NCI-H510A treated with DMSO at 0.1 percent for 48 hours (cell line): Measurements from ENCODE around the gene HABP2.

Experiments
- DNase-seq: peaks from one replicate; lab custom pipeline; 2025; lab: John Stamatoyannopoulos, UW

The HABP2 gene

DNA sequence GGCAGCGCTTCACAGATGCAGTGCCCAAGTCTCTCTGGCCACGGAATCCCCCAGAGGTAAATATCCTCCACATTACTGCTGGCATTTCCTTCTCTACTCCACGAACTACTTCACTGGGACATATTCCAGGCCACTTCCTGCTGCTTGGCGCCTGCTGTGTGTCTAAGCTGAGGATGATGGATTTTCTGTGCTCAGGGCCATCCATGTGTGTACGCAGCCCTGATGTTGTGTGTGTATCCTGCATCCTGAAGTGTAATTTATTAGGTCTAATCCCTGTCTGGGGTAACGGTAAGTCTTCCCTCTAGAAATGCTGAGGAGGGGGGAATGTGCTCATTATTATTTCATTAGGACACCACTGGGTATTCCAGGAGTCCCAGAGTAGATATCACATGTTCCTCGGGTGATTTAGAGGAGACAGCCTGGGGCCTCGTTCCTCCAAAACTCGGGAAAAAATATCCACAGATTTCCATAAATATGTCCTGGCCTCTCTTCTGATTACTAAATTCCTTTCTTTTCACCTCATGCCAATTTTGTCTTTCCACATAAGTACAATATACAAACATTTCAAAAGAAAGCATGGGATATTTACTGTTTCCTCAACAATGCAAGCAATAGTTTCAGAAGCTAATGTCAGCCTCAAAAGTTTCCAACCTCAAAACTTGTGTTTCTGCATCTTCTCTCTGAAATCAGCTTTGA is 25.5 kb upstream of the HABP2 start:
- no peak for DNase-seq

DNA sequence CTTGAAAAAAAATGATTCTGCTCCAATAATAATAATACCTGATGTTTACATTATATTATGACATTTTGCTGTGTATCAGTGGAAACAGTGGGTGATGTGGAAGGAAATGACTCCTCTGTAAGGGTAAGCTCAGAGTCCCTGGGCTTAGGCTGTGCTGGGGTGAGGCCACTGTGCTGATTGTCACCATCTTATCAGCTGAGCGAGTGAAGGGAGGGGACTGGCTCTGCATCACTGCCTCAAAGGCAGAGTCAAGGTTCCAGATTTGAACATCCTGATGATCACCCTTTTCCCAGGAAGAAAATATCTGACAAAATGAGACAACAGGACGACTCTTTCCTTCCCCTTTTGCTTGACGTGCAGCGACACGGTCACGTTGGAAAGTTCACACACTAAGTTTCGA is 24.0 kb upstream of the HABP2 start:
- DNase-seq, result no peak

DNA sequence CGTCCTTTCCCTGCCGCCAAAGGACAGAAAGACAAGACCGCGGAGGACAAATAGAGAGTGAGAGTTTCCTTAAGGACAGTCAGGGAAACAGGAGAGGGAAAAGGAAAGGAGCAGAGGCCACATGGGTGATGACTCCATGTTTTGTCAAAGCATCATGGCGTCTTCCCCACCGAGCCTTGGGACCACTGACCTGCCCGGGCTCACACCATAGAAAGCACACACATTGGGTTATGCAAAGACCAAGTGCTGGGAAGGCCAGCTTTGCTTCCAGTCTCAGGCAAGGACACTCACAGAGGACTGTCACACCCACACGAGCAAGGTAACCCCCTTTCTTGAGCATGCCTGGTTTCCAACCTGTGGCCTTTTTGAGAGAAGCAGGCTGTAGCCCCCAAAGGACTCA is 23.3 kb upstream of the HABP2 start:
- DNase-seq, result no peak

DNA sequence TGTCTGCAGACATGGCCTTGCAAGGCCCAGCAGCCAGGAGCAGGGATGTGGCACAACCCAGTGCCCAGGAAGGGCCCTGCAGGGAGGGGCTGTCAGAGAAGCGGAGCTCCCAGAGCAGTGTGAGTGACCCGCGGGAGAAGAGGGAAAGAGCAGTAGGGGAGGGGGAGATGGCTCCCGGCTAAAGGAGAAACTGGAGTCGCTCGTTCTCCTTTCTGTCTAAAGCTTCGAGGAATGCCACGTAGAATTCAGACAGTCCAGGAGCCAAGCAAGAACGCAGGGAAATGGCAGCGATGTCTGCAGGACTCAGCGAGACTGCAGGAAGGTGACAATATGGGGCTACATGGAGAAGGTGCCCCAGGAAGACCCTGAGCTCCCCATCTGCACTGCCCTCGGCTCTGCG is 22.4 kb upstream of the HABP2 start:
- no peak for DNase-seq

DNA sequence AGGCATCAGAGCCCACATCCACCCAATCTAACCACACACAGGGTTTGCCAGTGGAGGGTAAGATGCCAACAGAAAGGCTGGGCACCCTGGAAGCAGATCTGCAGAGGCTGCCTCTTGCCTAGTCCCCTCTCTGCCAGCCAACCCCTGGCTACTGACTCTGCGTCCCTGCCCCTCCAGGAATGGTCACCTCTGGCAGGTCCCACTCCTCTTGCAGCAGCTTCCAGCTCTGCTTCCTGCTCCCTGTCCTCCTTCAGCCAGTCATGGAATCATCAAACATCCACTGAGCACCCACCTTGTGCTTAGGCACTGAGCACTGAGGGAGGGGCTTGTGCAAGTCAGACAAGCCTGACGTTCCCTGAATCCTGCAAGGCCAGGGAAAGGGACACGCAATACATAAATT is 20.1 kb upstream of the HABP2 start:
- DNase-seq, result no peak

DNA sequence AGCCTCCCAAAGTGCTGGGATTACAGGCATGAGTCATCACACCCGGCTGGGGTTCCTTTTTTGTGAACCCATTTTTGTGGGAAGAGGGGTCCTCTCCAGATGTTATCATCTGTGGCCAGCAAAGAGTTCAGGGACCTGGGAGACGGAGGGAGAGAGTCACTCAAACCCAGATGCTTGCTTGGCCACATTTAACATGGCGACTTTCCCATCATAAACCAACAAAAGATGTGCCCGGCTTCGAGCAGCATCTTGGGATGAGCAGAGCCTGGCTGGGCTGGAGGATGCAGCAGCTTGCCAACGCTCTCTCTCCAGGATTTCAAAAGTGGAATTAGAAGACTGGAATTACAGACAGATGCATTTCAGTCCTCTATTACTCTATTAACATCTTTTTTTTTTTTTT is 19.1 kb upstream of the HABP2 start:
- DNase-seq, result no peak

DNA sequence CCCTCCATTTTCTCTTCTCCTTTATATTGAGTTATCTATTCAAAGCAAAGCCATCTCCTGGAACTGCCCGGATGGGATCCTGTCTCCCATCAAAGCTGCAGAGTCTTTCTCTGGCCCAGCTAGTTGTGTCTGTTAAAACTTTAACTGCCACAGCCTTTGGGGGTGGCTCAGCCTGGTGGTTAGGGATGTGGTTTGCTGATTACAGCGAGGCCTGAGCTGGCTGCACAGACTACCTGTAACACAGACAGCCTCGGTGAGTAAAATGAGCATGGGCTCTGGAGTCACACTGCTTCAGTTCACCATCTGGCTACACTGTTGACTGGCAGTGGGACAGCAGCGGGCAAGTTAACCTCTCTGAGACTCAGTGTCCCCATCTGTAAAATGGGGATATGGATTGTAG is 18.4 kb upstream of the HABP2 start:
- DNase-seq, result no peak

DNA sequence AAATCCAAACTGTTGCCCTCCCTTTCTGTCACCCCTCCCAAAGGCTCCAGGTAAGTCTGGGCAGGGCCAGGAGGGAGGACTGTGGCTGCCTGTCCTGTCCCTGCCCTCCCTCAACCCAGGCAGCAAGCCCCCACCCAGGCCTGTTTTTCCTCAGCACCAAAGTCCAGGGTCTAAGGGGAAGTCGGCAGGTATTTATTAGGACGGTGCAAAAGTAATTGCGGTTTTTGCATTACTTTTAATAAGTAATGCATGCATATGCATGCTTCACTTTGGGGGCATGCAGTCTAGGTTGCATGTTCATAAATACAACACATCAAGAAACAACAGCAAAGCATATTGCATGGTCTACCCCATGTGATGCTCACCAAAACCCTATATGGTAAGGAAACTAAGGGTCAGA is 15.2 kb upstream of the HABP2 start:
- DNase-seq, result no peak

DNA sequence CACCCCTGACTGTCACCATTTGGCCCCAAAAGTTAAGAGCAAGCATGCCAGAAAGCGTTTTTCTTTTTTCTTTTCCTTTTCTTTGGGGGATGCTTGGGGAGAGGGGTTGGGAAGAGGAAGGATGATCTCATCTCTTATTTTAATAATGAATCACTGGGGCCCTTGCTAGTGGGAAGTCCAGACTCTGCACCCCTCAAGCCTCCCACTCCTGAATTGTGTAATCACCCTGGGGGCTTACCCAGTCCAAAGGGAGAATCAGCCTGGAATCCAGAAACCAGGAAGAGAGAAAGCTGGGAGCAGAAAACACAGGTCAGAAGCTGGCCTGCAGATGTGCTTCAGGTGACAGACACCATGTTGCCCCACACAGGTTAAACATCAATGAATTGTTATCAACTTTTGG is 14.7 kb upstream of the HABP2 start:
- no peak for DNase-seq

DNA sequence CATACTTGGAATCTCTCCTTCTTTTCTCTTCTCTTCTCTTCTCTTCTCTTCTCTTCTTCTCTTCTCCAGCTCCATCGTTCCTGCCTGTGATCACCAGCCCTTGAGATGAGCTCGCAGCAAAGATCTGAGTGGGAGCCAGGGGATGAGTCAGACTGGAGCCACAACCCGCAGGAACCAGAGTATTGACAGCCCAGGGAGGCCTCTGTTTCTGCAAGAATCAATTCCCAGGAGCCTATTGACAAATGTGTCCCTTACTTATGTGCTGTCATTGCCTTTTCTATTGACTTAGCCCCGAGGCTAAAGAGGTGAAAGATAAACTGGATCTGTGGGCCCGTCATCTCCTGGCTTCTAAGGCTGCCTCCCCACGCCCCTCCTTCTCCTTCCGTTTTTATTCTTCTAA is 13.1 kb upstream of the HABP2 start:
- DNase-seq, result no peak

DNA sequence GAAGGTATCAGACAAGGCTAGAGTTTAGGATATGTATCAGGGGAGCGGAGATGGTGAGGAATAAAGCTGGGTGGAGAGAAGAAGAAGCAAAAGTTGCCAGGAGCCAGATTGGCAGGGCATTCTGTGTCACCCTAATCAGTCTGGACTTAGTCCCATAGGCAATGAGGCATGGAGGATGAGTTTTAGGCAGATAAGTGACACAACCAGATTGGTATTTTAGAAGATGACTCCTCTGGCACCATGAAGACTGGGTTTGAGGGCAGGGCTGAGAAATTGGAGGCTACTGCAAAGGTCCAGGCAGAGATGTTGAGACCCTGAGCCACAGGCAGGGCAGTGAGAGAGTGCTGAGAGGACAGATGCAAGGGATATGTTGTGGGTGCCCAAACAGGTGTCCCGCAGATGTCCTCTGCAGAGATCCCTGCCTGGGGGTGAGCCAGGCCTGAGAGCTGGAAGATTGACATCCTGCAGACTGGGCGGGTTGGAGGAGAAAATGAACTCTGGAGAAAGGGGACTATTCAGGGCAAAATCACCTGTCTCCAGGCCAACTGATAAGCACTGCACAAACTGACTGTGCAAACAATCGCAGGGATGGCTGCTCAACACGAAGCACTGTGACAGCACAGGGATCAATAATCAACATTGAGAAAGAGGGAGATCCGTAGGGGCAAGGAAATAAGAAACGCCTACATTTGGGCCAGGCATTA is 11.9 kb upstream of the HABP2 start:
- no peak for DNase-seq

DNA sequence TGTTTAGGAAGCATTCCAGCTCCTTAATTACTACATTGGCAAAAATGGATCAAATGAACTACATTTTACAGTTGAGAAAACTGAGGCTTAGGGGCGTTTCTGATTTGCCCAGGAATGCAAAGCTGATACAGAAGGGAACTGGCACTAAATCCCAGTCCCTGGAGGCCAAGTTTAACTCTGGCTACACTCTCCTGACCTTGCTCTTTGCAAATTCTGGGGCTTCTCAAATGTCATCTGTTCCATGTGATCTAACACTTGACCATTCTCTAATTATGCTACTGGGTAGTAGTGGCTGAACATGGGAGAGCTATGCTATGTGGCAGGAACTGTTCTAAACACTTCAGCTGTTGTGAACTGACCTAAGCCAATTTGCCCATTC is 11.3 kb upstream of the HABP2 start:
- no peak for DNase-seq

DNA sequence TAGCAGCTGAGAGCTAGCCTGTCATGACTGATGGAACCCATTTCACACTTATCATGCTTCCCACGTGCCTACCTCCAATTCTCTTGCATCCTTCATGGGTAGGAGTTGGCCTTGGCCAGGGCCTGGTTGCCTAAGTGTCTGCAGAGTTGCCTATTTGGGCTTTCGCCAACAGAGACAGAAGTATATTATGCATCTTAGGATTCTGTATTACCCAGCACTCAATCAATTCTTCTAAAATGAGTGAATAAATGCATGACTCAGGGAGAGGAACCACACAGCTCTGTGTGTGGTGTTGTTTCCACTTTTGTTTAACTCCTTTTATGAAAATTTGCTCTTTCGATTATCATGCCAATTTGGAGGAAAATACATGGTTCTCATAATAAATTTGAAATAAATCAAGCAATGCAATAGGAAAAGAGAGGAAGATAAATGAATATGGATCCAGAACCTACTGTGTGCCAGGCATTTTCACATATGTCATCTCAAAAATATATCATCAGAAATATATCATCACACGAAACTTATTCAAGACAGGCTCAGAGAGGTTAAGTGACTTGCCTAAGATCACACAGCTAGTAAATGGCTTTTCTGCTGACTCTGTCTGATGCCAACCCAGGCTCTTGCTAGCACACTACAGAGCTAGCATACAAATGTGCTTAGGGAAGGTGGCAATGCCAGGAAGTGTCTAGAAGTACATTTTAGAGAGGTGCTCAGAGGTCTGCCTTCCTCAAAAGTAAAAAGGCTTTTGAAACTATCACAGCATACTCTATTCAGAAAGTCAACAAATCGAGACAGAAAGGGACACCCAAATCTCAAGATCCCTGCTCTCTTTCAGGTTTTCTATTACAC is 9.5 kb upstream of the HABP2 start:
- no peak for DNase-seq

DNA sequence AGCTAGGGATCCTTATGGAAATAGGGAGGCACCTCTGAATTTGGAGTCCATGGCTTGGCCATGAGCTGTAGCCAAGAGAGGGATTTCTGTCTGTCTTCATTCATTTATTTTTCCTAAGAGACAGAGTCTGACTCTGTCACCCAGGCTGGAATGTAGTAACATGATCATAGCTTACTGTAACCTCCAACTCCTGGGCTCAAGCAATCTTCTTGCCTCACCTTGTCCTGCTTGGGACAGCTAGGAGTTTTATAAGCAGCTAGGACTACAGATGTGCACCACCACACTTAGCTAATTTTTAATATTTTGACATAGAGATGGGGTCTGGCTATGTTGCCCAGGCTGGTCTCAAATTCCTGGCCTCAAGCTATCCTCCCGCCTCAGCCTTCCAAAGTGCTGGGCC is 8.5 kb upstream of the HABP2 start:
- DNase-seq, result no peak

DNA sequence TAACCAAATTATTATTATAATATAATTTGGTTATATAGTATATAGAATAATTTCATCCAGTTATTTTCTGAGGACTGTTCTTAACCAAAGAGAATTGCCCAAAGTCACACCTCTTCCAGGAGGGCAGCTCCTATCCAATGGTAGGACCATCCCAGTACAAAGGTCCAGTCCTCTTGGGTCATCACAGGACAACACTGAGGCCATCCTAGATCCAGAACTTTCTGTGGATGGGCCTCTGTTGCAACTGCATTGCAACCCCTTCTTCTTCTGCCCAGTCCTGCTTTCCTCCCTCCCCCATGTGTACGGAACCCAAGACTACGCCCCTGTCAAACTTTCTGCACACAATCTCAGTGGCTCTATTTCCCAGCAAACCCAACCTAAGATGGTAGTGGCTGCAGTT is 5.4 kb upstream of the HABP2 start:
- DNase-seq, result no peak

DNA sequence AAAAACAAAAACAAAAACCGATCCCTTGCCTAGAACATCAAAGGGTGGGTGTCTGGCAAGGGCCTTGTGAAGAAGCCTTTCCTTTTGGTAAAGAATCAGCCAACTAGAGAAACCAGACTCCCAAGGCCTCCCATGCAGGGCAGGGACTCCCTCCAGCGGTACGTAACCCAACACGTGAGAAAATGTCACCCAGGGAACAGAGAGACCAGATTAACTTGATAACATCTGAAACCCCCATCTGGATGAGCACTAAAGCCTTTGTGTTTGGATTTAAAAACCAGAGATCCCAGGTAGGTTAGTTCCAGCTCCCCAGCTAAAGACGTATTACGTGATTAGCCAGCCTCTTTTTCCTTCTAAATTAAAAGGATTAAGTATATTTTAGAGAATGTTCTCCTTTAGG is 3.0 kb upstream of the HABP2 start:
- DNase-seq, result no peak

DNA sequence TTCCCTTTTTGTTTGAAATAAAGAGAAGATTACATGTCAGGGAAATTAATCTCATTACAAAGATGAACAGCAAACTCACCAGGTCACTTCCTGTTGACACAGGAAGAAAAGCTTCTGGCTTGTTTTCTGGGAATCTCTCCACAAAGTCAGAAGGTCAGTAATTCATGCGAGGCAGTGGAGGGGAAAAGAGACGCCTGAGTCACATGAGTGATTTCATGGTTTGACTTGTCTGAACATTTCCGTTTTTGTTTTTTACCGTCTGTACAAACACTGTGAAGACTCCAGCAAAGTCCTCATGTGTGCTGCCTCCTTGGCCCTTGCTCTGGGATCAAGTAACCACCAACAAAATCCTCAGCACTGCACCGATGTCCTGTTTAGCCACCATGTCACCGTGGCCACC is 2.5 kb upstream of the HABP2 start:
- DNase-seq, result no peak

DNA sequence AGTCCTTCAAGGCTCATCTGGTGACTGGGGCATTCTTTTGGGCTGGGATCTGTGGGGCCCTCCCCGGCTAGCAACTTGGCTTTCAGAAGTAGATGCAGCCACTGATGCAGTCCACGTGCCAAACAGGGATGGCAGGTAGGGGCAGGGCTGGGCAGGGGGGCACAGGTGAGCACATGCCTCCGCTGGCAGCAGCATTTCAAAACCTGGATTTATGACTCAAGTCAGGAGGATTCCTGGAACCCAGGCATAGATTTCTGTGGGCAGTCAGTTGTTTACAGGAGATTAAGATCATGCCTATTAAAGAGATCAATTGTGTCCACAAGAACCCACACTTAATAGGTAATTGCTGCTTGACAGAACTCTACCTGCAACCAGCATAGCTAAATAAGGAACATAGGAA is 839 bp upstream of the HABP2 start:
- DNase-seq, result no peak

DNA sequence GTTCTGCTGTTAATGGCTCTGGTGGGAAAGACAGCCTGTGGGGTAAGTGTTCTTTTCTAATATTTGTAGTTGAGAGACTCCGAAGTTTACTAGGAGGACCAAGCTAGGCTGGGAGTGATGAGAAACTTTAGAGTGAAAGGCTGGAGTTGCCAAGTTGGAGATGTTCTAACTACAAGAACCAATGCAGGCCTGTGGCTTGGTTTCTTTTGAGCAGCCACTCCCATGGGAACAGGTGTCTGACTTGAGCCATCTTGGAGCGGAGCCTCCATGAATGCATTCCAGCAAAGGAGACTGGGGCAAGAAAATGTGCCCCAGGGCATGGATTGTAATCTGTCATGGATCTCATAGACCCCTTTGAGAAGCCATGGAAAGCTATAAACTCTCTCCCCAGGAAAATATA is 296 bp downstream of the HABP2 start:
- DNase-seq, result no peak

DNA sequence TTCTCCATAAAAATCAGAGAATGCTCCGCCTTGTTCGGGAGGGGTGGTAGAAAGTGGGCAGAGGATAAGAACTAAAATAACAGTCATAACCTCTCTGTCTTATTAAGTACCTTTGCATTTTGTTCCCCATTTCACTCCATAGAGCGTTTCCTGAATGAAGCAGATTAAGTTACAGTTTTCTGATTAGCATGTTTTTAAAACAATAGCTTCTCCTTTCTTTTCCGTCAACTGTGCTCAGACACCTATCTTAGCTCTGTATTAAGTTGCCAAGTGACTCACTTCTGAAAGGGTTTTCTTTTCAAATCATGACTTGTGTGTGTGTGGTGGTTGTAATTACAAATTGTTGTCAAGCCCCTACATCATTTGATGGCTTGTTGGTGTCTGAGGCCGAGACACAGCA is 1.4 kb downstream of the HABP2 start:
- DNase-seq, result no peak

DNA sequence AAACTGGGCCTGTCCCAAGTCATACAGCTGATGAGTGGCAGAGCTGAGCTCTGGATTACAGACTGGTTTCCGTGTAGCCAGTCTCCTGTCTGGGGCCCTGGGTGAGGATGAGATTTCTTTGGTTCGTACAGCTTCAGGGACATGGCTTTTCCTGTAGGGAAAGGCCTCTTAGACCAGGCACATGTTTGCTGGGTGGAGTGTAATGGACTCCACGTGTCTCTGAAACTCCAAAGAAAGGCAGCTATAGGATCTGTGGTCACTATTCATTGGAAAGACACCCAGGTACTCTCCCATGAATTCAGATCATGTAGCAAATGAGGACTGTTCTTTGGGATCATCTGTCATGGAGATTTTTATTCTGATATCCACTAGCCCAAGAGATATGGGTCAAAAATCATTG is 2.4 kb downstream of the HABP2 start:
- DNase-seq, result no peak

DNA sequence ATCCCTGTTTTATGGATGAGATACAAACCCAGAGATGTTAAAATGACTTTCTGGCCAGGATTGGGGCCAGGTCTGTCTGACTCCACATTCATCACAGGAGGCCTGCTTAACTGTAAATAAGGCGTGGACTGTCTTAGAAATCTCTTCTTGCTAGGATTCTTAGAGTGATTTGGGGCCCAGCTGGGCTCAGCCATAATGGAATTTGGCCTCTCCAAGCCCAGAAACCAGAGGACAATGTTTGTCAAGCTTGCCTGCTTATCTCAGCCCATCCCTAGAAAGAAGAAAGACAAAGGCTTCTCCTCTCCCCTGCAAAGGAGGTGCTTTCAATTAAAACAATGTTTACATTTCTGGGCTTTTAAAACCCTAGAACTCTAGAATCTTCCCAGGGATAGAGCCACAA is 2.9 kb downstream of the HABP2 start:
- no peak for DNase-seq

DNA sequence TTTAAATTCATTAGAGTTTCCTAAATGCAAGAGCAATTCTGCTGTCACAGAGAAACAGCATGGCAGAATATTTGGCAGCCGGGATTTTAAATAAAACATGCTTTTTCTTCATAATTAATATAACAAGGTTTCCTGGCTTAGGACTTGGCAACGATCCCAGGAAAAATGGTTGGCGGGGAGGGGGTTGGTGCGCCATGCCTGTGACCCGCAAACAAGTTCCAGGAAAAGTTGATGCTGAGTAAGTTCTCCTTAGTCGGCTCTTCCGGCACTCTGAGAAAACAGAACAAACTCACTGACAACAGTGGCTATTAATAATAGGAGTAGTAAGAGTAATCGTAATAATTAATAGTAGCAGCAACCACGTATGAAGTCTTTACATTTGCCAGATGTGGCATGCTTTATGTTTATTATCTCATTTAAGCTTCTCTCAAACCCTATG is 4.6 kb downstream of the HABP2 start:
- no peak for DNase-seq
